ENCODE results near the gene SCO1.

SCO1 gene

GRCh38 chr17:10651927-10652326 is 45.4 kb downstream of the SCO1 start:
- no peak for DNase-seq

DNA sequence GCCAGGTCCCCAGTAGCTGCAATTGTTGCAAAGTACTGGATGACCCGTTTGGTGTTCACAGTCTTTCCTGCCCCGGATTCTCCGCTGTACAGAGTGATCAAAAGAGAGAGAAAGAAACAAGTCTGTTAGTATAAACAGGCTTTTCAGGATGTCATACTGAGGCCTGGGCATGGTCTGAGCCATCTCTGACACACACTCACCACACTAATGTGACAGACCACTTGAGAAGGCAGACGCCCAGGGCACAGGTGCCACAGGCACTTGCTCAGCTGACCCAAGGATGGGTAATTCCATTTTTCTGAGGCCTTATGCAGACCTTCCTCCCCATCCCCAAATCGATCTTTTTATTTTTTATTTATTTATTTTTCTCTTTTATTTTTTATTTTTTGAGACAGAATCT is 47.7 kb downstream of the SCO1 start:
- DNase-seq, result no peak

DNA sequence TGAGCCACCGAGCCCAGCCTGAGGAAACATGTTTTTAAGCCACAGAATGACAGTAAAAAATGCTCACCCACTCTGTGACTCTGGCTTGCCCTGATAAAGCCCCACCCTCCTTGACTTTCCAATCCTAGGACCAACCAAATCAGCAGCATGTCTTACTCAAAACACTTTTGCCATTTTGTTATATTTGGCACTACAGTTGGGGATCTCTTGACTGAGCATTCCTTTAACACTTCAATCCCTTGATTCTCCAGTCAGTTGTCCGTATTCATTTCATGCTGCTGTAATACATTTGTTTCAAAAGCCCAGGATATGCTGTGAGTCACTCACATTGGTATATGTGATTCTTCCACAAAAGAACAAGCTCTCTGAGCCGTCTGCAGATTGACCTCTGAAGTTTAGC is 48.4 kb downstream of the SCO1 start:
- no peak for DNase-seq

GRCh38 chr17:10648381-10648780 is 49.0 kb downstream of the SCO1 start:
- no peak for DNase-seq

GRCh38 chr17:10646392-10646990 is 50.8 kb downstream of the SCO1 start:
- no peak for DNase-seq

- DNase-seq, result no peak
Measured at GRCh38 chr17:10640475-10640874, 56.9 kb downstream of the SCO1 start.

DNA sequence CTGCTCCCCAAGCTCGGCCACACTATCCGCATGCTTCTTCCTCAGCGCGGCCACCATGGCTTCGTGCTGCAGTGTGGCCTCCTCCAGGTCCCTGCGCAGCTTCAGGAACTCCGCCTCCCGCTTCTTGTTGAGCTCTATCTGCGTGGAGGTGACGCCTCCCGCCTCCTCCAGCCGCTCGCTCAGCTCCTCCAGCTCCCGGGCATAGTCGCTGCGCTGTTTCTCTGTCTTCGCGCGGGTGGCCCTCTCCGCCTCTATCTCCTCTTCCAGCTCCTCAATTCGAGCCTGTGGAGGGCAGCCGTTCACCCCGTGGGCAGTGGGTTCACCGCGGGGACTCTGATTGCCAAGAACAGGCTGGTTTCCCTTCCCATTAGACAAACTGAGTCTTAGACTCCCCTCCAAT is 59.2 kb downstream of the SCO1 start:
- no peak for DNase-seq

DNA sequence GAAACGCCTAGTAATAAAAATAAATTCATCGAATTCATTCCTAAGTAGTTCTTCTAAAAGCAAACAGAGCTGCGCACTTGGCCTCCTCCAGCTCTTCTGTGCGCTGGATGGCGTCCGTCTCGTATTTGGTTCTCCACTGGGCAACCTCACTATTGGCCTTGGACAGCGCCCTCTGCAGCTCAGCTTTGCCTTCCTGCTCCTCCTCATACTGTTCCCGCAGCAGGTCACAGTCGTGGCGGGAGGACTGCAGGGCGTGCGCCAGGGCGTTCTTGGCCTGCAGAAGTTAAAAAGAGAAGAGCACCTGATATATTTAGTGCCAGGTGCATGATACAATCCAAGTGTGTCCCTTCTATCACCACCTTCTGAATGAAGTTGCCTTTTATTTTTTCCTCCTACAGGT is 62.0 kb downstream of the SCO1 start:
- DNase-seq, result no peak

GRCh38 chr17:10633738-10634379 is 63.5 kb downstream of the SCO1 start:
- no peak for DNase-seq

GRCh38 chr17:10631701-10632100 is 65.6 kb downstream of the SCO1 start:
- DNase-seq, result no peak

DNA sequence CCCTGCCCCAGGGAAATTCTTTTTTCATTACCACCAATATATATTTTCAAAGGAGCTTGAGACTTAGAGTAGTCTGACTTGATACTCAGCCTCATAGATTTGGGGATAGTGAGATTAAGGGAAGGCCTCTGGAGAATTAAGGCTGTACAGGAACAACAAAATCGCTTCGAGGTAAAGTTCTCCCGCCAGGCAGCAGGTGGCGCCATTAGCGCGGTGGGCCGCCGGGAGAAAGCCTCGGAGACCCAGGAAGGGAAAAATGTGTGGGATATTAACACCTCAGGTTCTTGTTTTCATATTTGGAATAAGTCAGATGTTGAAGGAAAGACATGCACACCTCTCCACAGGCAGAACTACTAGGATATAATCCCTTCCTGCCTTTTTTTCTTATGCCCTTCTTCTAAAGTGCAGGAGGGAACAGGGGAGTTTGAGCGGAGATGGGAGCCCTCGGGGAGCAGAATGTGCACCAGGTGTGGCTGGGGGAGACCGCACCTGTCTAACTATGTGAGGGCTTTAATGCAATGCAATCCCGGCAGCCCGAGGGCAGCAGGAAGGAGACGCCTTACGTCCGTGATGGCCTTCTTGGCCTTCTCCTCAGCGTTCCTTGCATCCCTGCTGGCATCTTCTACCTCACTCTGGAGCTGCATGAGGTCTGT is 66.2 kb downstream of the SCO1 start:
- DNase-seq, result no peak

DNA sequence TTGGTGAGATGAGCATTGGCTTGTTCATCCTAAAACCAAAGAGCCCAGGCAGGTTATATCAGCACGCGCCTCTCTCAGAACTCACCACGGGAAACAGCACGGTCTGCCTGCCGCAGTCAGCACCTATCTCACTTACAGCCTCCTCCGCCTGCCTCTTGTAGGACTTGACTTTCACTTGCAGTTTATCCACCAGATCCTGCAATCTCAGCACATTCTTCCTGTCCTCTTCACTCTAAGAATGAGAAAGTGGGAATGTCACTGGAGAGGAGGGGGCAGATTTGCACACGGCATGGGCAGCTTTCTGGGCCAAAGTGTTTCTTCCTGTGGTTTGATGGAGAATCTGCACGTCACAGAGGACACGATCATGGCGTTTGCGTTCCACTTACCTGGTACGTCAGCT is 67.6 kb downstream of the SCO1 start:
- no peak for DNase-seq

DNA sequence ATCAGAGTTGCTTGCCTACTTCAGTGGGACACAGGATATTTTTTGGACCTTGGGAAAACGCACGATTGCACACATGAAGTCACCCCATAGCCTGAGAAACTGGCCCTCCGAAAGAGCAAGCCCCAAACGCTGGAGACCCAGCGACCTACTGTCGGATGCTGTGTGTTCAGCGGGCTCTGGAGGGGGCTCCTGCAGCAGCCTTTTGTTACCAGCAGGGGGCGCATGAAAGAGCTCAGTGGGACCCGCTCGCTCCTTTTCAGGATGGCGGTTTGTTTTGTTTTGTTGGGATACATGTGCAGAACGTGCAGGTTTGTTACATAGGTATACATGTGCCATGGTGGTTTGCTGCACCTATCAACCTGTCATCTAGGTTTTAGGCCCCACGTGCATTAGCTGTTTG is 68.6 kb downstream of the SCO1 start:
- DNase-seq, result no peak

GRCh38 chr17:10626390-10626789 is 70.9 kb downstream of the SCO1 start:
- DNase-seq, result no peak

DNA sequence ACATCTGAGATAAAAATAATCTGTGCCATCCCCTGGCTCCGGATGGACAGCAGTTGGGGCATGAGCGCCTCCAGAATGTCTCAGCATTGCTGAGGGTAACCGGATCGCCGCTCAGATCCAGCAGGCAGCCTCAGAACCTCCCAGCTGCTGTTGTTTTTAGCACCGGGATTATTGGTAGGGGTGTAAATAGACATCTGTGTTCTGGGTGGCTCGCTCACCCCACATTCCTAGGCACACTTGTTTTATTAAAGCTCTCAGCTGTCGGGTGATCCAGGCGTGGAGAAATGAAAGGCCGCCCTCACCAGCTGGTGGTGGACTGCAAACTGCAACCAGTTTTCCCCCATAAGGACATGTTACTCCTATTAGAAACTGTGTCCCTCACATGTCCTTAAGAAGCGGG is 72.4 kb downstream of the SCO1 start:
- no peak for DNase-seq

- no peak for DNase-seq
Measured at GRCh38 chr17:10623737-10624338, 73.5 kb downstream of the SCO1 start.

- DNase-seq, result no peak
Measured at GRCh38 chr17:10622617-10623485, 74.5 kb downstream of the SCO1 start.
